ENCODE results near the gene ID3.

DNA sequence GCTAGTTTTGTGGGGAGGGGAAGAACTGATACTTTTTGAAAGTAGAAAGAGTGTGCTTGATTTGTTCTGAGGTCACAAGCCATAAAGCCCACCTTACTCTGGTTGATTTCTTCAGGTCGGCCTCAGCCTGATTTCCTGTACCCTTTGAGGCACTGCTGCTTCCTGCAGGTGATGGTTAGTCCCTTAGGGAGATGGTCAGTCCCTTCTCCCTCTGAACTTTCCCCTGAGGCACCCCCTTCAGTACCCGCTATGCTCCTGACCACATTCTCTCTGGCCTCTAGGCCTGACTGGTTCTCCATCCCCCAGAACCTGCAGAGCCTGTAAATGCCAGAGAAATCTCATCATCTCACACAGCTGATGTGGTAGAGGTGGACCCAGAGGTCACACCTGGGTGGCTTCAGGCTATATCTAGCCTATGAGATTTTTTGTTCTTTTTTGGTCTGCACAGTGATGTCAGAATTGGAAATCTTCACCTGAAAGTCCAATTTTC is 15.0 kb upstream of the ID3 start:
- TF ChIP-seq POLR2AphosphoS5 (IDR thresholded peaks at IDR 0.05) (no peak), POLR2A (IDR thresholded peaks at IDR 0.05) (no peak)
- TF ChIP-seq, protein P1, sequence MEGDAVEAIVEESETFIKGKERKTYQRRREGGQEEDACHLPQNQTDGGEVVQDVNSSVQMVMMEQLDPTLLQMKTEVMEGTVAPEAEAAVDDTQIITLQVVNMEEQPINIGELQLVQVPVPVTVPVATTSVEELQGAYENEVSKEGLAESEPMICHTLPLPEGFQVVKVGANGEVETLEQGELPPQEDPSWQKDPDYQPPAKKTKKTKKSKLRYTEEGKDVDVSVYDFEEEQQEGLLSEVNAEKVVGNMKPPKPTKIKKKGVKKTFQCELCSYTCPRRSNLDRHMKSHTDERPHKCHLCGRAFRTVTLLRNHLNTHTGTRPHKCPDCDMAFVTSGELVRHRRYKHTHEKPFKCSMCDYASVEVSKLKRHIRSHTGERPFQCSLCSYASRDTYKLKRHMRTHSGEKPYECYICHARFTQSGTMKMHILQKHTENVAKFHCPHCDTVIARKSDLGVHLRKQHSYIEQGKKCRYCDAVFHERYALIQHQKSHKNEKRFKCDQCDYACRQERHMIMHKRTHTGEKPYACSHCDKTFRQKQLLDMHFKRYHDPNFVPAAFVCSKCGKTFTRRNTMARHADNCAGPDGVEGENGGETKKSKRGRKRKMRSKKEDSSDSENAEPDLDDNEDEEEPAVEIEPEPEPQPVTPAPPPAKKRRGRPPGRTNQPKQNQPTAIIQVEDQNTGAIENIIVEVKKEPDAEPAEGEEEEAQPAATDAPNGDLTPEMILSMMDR (IDR thresholded peaks at IDR 0.05) = no peak
